Thyroid gland (tissue), 4 donors: ENCODE results near the gene RCCD1. TPM values are rescaled to one million over a fixed set of nuclear protein-coding genes. Genes with fewer than 3 reads are reported as not detected.

Experiments used
- DNase-seq, 2 donors: peaks; one replicate each; pipeline ENCODE4 v3.0.0-alpha.2; 2019
- H3K27ac ChIP-seq, 3 donors: fragments of 200-600 bp; sonication (generic); 1 replicate in 2 of 3; 2 replicates in 1 of 3; pipeline ENCODE4 v1.5.1; 2016 to 2019; ENCODE audit warnings: mild to moderate bottlenecking in 1 of 3, moderate library complexity in 1 of 3
- H3K27me3 ChIP-seq: fragments of 200-600 bp; sonication (generic); one replicate; pipeline ENCODE4 v1.5.1; 2019
- H3K36me3 ChIP-seq, 2 donors: fragments of 200-600 bp; sonication (generic); one replicate each; pipeline ENCODE4 v1.5.1; 2016 to 2019
- H3K4me1 ChIP-seq, 2 donors: fragments of 200-600 bp; sonication (generic); one replicate each; pipeline ENCODE4 v1.5.1; 2017 to 2019
- H3K4me3 ChIP-seq, 3 donors: fragments of 200-600 bp; sonication (generic); replicated peaks in 1 of 3; 1 replicate in 2 of 3; 2 replicates in 1 of 3; pipeline ENCODE4 v1.5.1; 2016; ENCODE audit warnings: mild to moderate bottlenecking in 1 of 3
- H3K9me3 ChIP-seq: fragments of 200-600 bp; sonication (generic); one replicate; pipeline ENCODE4 v1.5.1; 2017
- POLR2A ChIP-seq, 2 donors: fragments of 450-650 bp; IDR thresholded peaks; one replicate each; pipeline ENCODE4 v1.6.1; 2017; ENCODE audit warnings: antibody characterized with exemption in 2 of 2, mild to moderate bottlenecking in 2 of 2, moderate library complexity in 1 of 2
- WGBS, 2 donors: methylation state at CpG; one replicate each; pipeline ENCODE4 v1.1.5; 2017; 5-methylcytosine and 5-hydroxymethylcytosine counted together
- intact Hi-C: fragments of 100-400 bp; cut with DNase I; formaldehyde crosslinking; loops from one replicate; pipeline ENCODE4 v1.15.1; 2023
- total RNA-seq, 4 donors: library from RNA; depleted of rRNA; stranded (reverse); fragments of >200 nt; gene quantifications; one replicate each; pipeline ENCODE4 v1.2.3, GENCODE V29; 2016
- TF ChIP-seq, protein P1 (sequence below), 6 experiments: fragments of 200-600 bp in 3 of 6; fragments of 450-650 bp in 3 of 6; sonication (generic) in 3 of 6; IDR thresholded peaks; one replicate each; pipeline ENCODE4 v1.5.1; 2016 to 2019; ENCODE audit warnings: antibody characterized with exemption in 6 of 6, mild to moderate bottlenecking in 2 of 6, inconsistent platforms in 1 of 6, moderate library complexity in 1 of 6

RCCD1 gene
- total RNA-seq, 4 donors from 2014 or later: 7.6 to 15.2 (median 9.9) TPM

DNA sequence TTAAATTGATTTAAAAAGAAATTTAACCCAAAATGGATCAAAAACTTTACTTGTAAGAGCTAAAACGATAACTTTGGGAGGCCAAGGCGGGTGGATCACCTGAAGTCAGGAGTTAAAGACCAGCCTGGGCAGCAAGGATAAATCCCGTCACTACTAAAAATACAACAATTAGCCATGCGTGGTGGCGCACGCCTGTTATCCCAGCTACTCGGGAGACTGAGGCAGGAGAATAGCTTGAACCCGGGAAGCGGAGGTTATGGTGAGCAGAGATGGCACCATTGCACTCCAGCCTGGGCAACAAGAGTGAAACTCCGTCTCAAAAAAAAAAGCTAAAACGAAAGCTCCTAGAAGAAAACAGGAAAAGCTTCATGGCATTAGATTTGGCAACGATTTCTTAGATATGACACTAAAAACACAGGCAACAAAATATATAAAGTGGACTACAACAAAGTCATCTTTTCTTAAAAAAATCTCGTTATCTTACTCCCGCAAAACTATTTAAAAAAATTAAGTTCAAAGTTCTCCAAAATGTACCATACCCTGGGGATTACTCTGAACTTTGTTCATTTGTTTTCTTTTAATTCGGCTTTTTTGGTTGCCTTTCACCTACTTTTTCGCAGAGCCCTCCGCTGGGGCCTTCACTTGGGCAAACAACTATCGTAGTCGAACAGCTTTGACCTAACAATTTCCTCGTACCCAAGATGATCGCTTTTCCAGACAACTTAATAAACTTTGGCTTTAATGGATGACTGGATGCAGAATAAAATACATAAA lies 25.3 kb upstream of the RCCD1 start:
- Histone ChIP-seq H3K36me3 (no peaks in the 10 kb centered on the region), H3K9me3 (no peaks in the 10 kb centered on the region), H3K4me1 (peaks cover 15 to 31% of the 10 kb centered on the region in 2 donors), H3K4me3 (peak overlapping the region in 2 of 3 donors; percentile 61 to 81), H3K27ac (peak overlapping the region; percentile 86 to 97 (median 93)), H3K27me3 (no peaks in the 10 kb centered on the region)
- DNase-seq: no peak
- TF ChIP-seq POLR2A (IDR thresholded peaks at IDR 0.05): no peak
- TF ChIP-seq, protein P1, sequence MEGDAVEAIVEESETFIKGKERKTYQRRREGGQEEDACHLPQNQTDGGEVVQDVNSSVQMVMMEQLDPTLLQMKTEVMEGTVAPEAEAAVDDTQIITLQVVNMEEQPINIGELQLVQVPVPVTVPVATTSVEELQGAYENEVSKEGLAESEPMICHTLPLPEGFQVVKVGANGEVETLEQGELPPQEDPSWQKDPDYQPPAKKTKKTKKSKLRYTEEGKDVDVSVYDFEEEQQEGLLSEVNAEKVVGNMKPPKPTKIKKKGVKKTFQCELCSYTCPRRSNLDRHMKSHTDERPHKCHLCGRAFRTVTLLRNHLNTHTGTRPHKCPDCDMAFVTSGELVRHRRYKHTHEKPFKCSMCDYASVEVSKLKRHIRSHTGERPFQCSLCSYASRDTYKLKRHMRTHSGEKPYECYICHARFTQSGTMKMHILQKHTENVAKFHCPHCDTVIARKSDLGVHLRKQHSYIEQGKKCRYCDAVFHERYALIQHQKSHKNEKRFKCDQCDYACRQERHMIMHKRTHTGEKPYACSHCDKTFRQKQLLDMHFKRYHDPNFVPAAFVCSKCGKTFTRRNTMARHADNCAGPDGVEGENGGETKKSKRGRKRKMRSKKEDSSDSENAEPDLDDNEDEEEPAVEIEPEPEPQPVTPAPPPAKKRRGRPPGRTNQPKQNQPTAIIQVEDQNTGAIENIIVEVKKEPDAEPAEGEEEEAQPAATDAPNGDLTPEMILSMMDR (IDR thresholded peaks at IDR 0.05): no peak
- 50 to 52% methylated on average over 21 of the region's 21 CpGs for WGBS, 2 donors
- intact Hi-C loops: no loop called here

DNA sequence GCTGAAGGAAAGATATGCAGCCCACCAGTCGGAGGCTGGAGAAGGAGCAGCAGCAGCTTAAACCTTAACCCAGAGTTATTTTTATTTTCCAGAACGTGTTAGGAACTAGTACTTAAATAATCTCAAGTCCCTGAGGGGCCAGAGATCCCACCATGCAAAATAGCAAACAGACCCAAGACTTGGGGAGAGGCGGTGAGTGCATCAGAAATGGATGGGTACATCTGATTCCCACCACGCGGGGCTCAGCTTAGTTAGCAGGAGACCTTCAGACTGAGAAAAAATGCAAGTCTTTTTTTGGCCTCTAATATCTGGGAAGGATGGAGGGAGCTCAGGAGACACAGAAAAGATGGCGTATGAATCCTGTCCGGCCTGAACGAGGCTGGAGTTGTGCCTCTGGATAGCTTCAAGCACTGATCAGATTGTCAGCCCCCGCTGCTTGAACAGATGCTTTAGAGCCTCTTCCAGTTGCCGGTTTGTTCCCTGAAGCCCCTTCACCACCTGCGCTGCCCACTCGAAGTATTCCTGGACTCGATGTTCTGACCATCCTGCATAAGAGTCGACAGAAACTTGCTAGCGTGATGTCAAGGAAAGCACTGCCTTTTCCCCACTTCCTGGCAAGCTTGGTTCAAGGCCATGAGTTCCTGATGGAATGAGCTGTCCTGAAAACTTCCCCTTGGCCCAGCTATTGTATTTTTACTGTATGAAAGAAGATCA lies 23.7 kb upstream of the RCCD1 start:
- intact Hi-C loops: no loop called here
- DNase-seq: no peak
- TF ChIP-seq, protein P1 (IDR thresholded peaks at IDR 0.05): no peak
- TF ChIP-seq POLR2A (IDR thresholded peaks at IDR 0.05): no peak
- peak overlapping the region; percentile 86 to 97 (median 93) for H3K27ac ChIP-seq
- peak overlapping the region in 1 of 3 donors; percentile 85 for H3K4me3 ChIP-seq
- H3K9me3 ChIP-seq: no peaks in the 10 kb centered on the region
- H3K27me3 ChIP-seq: no peaks in the 10 kb centered on the region
- peaks cover 22 to 40% of the 10 kb centered on the region in 2 donors for H3K4me1 ChIP-seq
- WGBS, 2 donors: 67 to 79% methylated on average over 15 of the region's 15 CpGs
- no peaks in the 10 kb centered on the region for H3K36me3 ChIP-seq

DNA sequence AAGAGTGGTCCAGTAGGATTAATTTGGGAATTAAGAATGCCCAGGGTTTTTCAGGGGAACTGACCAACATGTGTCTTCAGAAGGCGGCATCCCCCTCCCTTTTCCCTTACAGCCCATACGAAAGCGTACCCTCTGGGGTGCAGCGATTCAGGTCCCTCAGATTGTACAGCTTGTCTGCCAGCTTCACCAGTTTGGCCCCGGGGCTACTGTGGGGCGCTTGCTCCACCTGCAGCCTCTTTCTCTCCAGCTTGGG lies 23.2 kb upstream of the RCCD1 start:
- no peaks in the 10 kb centered on the region for H3K36me3 ChIP-seq
- peak overlapping the region in 2 of 3 donors; percentile 0 to 85 for H3K4me3 ChIP-seq
- WGBS, 2 donors: 18 to 28% methylated on average over 6 of the region's 6 CpGs
- DNase-seq: no peak
- H3K9me3 ChIP-seq: no peaks in the 10 kb centered on the region
- H3K27me3 ChIP-seq: no peaks in the 10 kb centered on the region
- H3K27ac ChIP-seq: peak overlapping the region; percentile 68 to 97 (median 86)
- TF ChIP-seq POLR2A (IDR thresholded peaks at IDR 0.05): no peak
- TF ChIP-seq, protein P1 (IDR thresholded peaks at IDR 0.05): no peak
- intact Hi-C loops: no loop called here
- peaks cover 23 to 45% of the 10 kb centered on the region in 2 donors for H3K4me1 ChIP-seq

DNA sequence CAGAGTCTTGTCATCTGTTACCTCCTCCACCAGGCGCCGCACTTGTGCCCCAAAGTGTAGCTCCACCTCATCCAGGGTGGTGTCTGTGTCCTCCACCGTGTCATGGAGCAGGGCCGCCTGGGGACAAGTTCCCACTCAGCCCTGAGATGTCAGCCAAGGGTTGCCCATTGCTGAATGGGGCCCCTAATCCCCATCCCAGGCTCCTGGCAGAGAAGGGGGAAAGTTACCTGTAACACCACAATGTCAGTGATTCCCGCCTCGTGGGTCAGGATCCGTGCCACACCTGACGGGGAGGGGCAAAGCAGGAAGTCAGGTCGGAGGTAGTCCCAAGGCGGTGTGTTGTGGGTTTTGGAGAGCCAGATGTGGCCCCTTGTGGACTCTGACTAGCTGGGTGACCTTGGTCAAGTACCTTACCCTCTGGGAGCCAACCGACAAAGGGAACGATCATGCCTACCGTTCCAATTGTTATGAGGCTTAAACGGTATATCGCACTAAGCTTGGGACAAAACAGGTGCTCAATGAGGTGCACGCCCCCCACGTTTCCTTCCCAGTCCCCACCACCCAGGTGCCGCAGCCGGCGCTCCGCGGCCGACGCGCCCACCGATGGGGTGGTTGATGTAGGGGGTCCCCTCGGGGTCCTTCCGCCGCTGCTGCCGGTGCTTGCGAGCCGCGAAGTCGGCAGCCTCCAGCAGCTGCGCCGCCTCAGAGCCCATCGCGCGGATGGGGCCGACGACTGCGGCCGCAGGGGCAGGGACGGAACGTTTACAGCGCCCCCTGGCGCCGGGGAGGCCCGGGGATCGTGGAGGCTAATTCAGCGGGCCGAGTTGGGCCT lies 22.6 kb upstream of the RCCD1 start, which contains the start of gene HDDC3:
HDDC3 (minus strand) TSS at position 722 of the 832 bp plus-strand sequence; CDS start at position 713, 9 bp downstream.
- Histone ChIP-seq H3K27ac (peak within 1 kb of the TSS; percentile 68 to 97 (median 86)), H3K4me1 (peaks cover 23 to 45% of the 10 kb centered on the region in 2 donors), H3K9me3 (no peaks in the 10 kb centered on the region), H3K27me3 (no peaks in the 10 kb centered on the region), H3K4me3 (peak within 1 kb of the TSS; percentile 0 to 85 (median 32)), H3K36me3 (no peaks in the 10 kb centered on the region)
- 0 to 3% methylated on average over 8 to 23 of the region's 52 CpGs for WGBS, 2 donors
- peak; percentile 86 to 92 for DNase-seq
- intact Hi-C loops: no loop called here
- TF ChIP-seq POLR2A (IDR thresholded peaks at IDR 0.05): peak in 1 of 2 donors; percentile 64
- TF ChIP-seq, protein P1 (IDR thresholded peaks at IDR 0.05): peak; percentile 67 to 94 (median 88)
